AG08395 (cell line): ENCODE measurements around the gene LYRM2.
"Not testable (repeated sequence)": the region's sequence is repeated elsewhere in the genome, so short reads cannot be mapped to it uniquely, and the experiment has no call there.

Experiments used
- DNase-seq: peaks from one replicate; pipeline ENCODE4 v3.0.0; 2012; ENCODE audit warnings: mixed read lengths, low spot score

Gene LYRM2

GRCh38 chr6:89644864-89645263 is 6.3 kb upstream of the LYRM2 start:
- no peak for DNase-seq

DNA sequence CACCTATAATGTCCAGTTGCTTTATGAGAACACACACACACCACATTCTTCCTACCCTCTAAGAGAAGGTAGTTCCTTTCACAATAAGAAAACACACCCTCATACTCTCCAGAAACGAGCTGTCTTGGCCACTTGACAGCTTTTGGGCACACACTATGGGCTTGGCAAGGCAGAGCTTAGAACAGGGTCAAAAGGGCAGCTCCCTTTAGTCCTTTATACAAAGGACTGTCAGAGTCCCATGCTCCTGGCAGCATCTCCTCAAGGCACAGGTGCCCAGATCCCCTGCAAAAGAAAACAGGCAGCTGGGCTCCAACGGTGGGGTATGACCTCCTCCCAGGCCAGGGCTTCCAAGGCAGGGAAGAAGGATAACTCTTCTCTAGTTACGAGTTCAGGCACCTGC is 4.9 kb upstream of the LYRM2 start:
- no peak for DNase-seq

GRCh38 chr6:89642956-89643355 is 4.4 kb upstream of the LYRM2 start:
- DNase-seq = no peak

- DNase-seq = not testable (repeated sequence)
These were observed 3.0 kb upstream of the LYRM2 start for GRCh38 chr6:89641581-89641980.

GRCh38 chr6:89640804-89641203 is 2.3 kb upstream of the LYRM2 start:
- peak; percentile 9 for DNase-seq

- DNase-seq = no peak
These were observed 607 bp downstream of the LYRM2 start for GRCh38 chr6:89637960-89638319.

- not testable (repeated sequence) for DNase-seq
These were observed 2.1 kb downstream of the LYRM2 start for GRCh38 chr6:89636412-89636811.

GRCh38 chr6:89630488-89630887 is 8.1 kb downstream of the LYRM2 start:
- DNase-seq = no peak

DNA sequence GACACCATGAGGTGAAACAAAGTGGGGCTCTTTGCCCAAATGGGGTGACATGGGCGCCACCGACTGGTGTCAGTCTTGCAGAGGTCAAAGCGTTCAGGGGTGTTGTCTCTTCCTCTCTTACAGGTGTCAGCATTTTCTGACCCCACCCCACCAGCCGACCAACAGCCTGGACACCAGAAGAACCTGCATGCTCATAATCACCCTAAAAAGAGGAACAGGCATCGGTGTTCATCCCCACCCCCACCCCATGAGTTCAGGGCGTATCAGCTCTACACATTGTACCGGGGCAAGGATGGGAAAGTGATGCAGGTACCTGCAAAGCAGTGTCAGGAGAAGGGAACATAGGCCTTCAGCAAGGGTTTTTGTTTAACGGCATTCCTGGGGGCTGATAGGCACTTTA is 14.8 kb downstream of the LYRM2 start:
- no peak for DNase-seq

DNA sequence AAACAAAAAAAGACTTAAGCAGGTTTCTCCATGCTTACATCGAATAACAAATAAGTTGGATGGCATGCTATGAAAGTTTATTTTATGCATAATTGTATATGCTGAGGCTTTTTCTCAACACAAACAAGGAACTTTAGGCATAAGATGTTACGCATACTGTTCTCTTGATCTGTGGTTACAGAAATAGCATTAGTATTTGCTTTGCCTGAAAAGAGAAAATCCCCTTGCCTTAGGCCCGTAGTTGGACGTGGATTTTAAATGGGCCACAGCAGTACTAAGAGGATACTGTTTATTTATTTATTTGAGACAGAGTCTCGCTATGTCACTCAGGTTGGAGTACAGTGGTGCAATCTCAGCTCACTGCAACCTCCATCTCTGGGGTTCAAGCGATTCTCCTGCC is 19.0 kb downstream of the LYRM2 start:
- DNase-seq = no peak

DNA sequence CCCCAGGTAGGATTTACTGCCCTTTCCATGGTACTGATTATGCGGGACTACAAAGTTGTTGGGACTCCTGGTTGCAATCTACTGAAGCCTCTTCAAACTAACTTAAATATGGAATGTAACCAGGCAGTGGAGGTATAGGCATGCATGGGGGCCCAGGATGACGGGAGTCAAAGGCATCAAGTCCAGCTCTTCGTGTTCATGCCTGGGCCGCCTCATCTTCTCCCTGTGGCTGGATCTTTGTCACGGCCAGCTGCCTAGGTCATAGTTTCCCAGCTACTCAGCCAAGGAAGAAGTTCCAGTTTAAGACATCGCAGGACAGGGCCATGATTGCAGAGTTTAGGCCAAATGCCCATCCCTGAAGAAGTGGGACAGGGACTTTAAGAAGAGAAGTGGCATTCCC is 20.5 kb downstream of the LYRM2 start:
- DNase-seq = no peak

GRCh38 chr6:89616531-89616930 is 22.0 kb downstream of the LYRM2 start:
- DNase-seq = no peak

GRCh38 chr6:89615882-89616281 is 22.7 kb downstream of the LYRM2 start:
- no peak for DNase-seq

DNA sequence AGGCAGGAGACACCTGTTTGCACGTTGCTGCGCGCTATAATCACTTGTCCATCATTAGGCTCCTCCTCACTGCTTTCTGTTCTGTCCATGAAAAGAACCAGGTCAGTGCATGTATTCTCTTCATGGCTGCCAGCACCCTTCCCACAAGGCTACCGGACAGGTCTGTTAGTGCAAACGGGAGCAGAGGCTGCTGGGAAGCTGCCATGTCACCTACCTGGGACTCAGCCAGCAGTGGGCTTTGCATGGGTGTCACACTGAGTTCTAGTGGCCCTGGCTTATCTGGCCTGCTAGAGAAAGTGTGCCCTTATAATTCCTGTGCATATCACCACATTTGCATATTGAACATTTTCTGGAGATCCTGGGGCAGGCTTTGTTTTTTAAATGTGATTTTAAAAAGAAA is 24.8 kb downstream of the LYRM2 start:
- no peak for DNase-seq

DNA sequence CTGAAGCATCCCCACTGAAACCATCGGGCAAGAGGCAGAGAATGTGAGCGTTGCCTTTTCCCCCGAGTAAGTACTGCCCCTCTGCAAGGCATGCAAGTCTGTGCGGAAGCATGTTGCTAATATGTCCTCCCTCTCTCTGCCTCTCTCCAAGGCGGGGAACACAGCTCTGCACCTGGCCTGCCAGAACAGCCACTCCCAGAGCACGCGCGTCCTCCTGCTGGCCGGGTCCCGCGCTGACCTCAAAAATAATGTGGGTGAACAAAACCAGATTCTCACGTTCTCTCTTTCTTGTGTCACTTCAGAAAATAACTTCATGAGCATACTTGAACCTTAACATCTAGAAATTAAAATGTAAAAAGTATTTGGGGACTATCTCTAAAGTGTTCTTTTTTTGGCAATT is 26.4 kb downstream of the LYRM2 start:
- DNase-seq = no peak

DNA sequence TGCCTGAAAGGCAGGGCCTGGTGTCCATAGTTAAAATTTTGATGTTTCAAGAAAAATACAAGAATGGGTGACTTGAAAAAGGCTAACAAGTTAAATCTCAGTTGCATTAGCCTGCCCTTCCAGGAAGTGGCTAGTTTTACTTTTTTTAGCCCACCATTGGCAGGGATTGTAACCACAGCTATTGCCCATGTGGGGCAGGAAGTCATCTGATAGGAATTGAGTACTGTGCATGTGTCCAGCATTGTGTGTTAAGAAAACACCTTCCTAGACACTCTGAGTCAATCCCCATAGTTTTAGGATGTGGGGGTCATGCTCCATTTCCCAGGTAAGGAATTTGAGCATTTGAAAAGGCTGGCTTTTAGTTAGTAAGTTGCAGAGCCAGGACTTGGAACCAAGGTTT is 26.9 kb downstream of the LYRM2 start:
- DNase-seq = peak; percentile 44

- peak; percentile 48 for DNase-seq
These were observed 28.4 kb downstream of the LYRM2 start for GRCh38 chr6:89610149-89610642.

DNA sequence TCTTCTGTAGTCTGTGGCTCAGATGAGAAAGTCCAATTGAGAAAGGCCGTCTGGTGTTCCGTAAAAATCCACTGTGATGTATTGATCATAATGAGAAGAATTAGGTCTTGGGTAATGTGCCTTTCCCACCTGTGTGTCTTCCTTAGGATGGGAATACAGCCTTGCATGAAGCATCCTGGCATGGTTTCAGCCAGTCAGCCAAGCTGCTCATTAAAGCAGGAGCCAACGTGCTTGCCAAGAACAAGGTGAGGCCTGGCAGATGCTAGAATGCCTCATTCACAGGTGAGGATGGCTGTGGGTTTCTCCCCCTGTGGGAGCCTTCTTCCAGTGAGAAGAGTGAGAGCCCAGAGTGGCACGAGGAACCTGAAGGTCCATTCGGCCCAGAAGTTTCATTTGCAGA is 32.7 kb downstream of the LYRM2 start:
- DNase-seq = no peak

DNA sequence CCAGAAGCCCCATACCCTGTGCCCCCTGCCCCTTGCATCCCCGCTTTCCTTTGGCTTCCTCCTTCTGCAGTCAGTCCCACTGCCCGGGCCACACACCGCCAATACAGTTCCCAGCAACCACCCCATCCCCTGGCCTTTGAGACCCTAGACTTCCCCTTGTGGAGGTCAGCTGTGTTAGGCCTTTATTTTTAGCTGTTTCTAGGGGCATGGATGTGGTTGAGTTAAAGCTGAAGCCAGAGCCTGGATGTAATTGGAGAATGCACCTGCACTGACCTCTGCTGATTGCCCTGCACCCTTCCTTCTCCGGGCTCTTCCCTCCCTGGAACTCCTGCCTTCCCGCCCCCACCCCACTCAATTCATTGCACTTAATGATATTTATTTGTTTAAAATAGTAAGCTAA is 33.9 kb downstream of the LYRM2 start:
- no peak for DNase-seq

DNA sequence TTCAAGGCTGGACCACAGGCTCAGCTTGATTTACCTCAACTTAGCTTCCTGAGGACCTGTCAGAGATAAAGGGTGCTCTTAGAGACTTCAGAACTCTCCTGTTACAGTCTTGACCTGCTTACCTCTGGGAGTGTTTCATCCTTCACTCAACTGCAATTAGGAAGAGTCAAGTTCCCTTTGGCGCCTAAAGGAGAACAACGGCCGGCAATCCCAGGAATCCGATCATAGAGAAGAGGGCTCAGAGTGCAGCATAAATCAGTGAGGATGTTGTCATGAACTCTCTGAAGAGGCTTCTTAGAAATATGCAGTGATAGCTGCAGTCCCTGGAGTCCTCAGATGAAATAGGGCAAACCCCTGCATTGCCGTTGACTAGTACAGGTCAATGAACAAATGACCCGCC is 36.4 kb downstream of the LYRM2 start:
- no peak for DNase-seq

DNA sequence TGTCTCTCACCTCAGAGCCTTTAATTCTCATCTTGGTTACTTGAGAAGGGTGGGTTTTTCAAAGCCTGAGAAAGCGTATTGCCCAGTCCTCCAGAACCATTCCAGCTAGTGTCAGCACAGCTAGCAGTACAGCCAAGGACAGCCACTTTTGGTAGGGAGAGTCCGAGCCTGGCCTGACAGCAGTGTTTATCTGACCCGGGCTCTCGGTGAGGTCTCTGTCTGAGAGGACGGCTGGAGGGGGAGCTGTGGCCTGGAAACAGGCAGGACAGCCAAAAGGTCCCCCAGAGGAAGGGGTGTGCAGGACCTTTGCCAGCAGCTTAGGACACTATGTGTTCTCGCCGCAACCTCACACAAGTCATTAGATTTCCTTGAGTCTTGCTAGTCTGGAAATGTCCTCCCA is 38.8 kb downstream of the LYRM2 start:
- DNase-seq = no peak

DNA sequence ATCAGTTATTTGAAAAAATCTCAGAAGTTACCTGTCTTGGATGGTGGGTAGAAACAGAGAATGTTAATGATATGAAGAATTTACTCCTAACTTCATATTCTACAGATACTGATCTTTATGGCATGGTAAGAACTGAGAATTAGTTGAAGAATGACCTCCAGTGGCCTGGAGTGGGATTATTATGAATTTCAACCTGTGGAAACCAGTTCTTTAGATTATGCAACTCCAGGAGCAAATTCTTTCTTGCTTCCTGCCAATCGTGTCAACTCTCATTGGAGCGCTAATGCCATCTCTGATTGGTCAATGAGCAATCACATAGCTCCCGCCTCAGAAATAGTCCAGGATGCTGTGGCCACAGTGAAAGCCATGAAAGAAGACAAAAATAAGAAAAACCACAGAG is 40.6 kb downstream of the LYRM2 start:
- peak; percentile 22 for DNase-seq

- DNase-seq = no peak
These were observed 41.2 kb downstream of the LYRM2 start for GRCh38 chr6:89597372-89597771.

- DNase-seq = no peak
These were observed 42.1 kb downstream of the LYRM2 start for GRCh38 chr6:89596484-89596883.

- DNase-seq = no peak
These were observed 42.5 kb downstream of the LYRM2 start for GRCh38 chr6:89596056-89596455.
